ENCODE results near the gene YJEFN3.

YJEFN3 gene

GRCh38 chr19:19524053-19524452 lies 4.7 kb upstream of the YJEFN3 start:
- DNase-seq = no peak

GRCh38 chr19:19525611-19526380 lies 2.9 kb upstream of the YJEFN3 start:
- DNase-seq = no peak

GRCh38 chr19:19526581-19527370 lies 1.9 kb upstream of the YJEFN3 start:
- no peak for DNase-seq

- no peak for DNase-seq
These were observed 1.4 kb upstream of the YJEFN3 start for GRCh38 chr19:19527371-19527656.

- no peak for DNase-seq
These were observed 761 bp upstream of the YJEFN3 start for GRCh38 chr19:19527674-19528625.

GRCh38 chr19:19529783-19530422 lies 1.2 kb downstream of the YJEFN3 start:
- DNase-seq = no peak

GRCh38 chr19:19530423-19530804 lies 1.7 kb downstream of the YJEFN3 start:
- DNase-seq = peak; percentile 44

GRCh38 chr19:19530889-19531288 lies 2.2 kb downstream of the YJEFN3 start:
- no peak for DNase-seq

- DNase-seq = peak; percentile 65
These were observed 3.5 kb downstream of the YJEFN3 start for GRCh38 chr19:19531951-19532805.

- DNase-seq = no peak
These were observed 4.3 kb downstream of the YJEFN3 start for GRCh38 chr19:19532806-19533701.

- DNase-seq = no peak
These were observed 5.1 kb downstream of the YJEFN3 start for GRCh38 chr19:19533841-19534240.

- DNase-seq = no peak
These were observed 6.0 kb downstream of the YJEFN3 start for GRCh38 chr19:19534556-19535265.

- no peak for DNase-seq
These were observed 6.8 kb downstream of the YJEFN3 start for GRCh38 chr19:19535311-19536191.

- no peak for DNase-seq
These were observed 8.7 kb downstream of the YJEFN3 start for GRCh38 chr19:19537075-19538048.

GRCh38 chr19:19538061-19538784 lies 9.5 kb downstream of the YJEFN3 start, which contains the start of gene CILP2:
TSS of gene CILP2 (plus strand) at chr19:19538265. CDS start at chr19:19538350, 85 bp downstream.
- peak; percentile 41 for DNase-seq

- peak; percentile 24 for DNase-seq
These were observed 10.1 kb downstream of the YJEFN3 start for GRCh38 chr19:19538785-19539166.

- no peak for DNase-seq
These were observed 11.0 kb downstream of the YJEFN3 start for GRCh38 chr19:19539698-19540063.

Data from EL (cell line).